HepG2 (cell line): ENCODE results near the gene DCPS. TPM values are rescaled to one million over a fixed set of nuclear protein-coding genes. Genes with fewer than 3 reads are reported as not detected.

ENCODE experiments used
- CCDC6 ChIP-seq: sonication (generic); formaldehyde crosslinking; IDR thresholded peaks from 2 replicates; pipeline ENCODE4 v1.8.1; 2022; ENCODE audit warnings: mild to moderate bottlenecking, missing genetic modification reagents, moderate library complexity
- HNF4G ChIP-seq, 2 experiments: sonication (generic) in 1 of 2; formaldehyde crosslinking in 1 of 2; IDR thresholded peaks; 2 replicates each; pipeline versions ENCODE4 v1.4.0 to v1.6.1; 2011 to 2020; ENCODE audit warnings: borderline replicate concordance in 2 of 2, low read depth in 2 of 2, mild to moderate bottlenecking in 2 of 2, low read length in 1 of 2, missing genetic modification reagents in 1 of 2, moderate library complexity in 1 of 2
- MYC ChIP-seq: sonication (generic); formaldehyde crosslinking; IDR thresholded peaks from 2 replicates; pipeline ENCODE4 v1.9.0; 2021; ENCODE audit warnings: missing genetic modification reagents, borderline replicate concordance
- NFATC3 ChIP-seq: sonication (generic); formaldehyde crosslinking; IDR thresholded peaks from 2 replicates; pipeline ENCODE4 v1.5.1; 2020; ENCODE audit warnings: mild to moderate bottlenecking, missing genetic modification reagents
- POLR2AphosphoS2 ChIP-seq: IDR thresholded peaks from 2 replicates; pipeline ENCODE4 v1.6.1; 2011; ENCODE audit warnings: low read depth, low read length, improper control_type of control experiment
- SOX6 ChIP-seq, 2 experiments: fragments of 450-650 bp in 1 of 2; sonication (generic) in 1 of 2; formaldehyde crosslinking in 1 of 2; IDR thresholded peaks; 2 replicates each; pipeline versions ENCODE4 v1.4.0 to v1.6.1; 2017 to 2020; ENCODE audit warnings: antibody characterized with exemption in 1 of 2, mild to moderate bottlenecking in 1 of 2, missing genetic modification reagents in 1 of 2
- SRY ChIP-seq: sonication (generic); formaldehyde crosslinking; IDR thresholded peaks from 2 replicates; pipeline ENCODE4 v1.8.0; 2022; ENCODE audit warnings: mild to moderate bottlenecking, missing genetic modification reagents
- ZNF33A ChIP-seq: sonication (generic); formaldehyde crosslinking; IDR thresholded peaks from 2 replicates; pipeline ENCODE4 v1.5.1; 2020; ENCODE audit warnings: missing genetic modification reagents, mild to moderate bottlenecking, moderate library complexity, borderline replicate concordance
- ZNF678 ChIP-seq: sonication (generic); formaldehyde crosslinking; IDR thresholded peaks from 2 replicates; pipeline ENCODE4 v1.4.0; 2020; ENCODE audit warnings: mild to moderate bottlenecking, missing genetic modification reagents
- ZNF749 ChIP-seq: sonication (generic); formaldehyde crosslinking; IDR thresholded peaks from 2 replicates; pipeline ENCODE4 v1.8.0; 2022; ENCODE audit warnings: mild to moderate bottlenecking, missing genetic modification reagents, moderate library complexity, borderline replicate concordance
- polyA plus RNA-seq, 8 experiments: library from polyadenylated mRNA; depleted of rRNA in 3 of 8; stranded (reverse) in 7 of 8; unstranded in 1 of 8; fragments of >200 nt; fragmentation: Illumina TruSeq in 4 of 8; extraction: Trizol in 4 of 8; gene quantifications; 2 replicates each; pipeline versions ENCODE4 v1.2.1 to v1.2.3, GENCODE V29; 2011 to 2016; ENCODE audit warnings: low read depth in 4 of 8, missing spikeins in 1 of 8, mixed read lengths in 1 of 8; ENCODE audit not compliant: insufficient read depth in 1 of 8
- total RNA-seq, 5 experiments: library from RNA; depleted of rRNA; stranded (reverse); fragments of >200 nt; fragmentation: Illumina TruSeq; extraction: Trizol; gene quantifications; 2 replicates each; pipeline ENCODE4 v1.2.3, GENCODE V29; 2016; ENCODE audit warnings: low read depth in 1 of 5
- TF ChIP-seq, protein P1 (sequence below): sonication (generic); formaldehyde crosslinking; IDR thresholded peaks from 2 replicates; pipeline ENCODE4 v1.4.0; 2020; ENCODE audit warnings: missing genetic modification reagents
- TF ChIP-seq, protein P2 (sequence below): sonication (generic); formaldehyde crosslinking; IDR thresholded peaks from 2 replicates; pipeline ENCODE4 v1.4.0; 2020; ENCODE audit warnings: missing genetic modification reagents

DCPS gene
- total and polyA plus RNA-seq, 2 of the 13 experiments (the other 11 are each of a cell fraction or from before 2014, with no cell fraction given): 21.9 to 22.5 TPM

DNA sequence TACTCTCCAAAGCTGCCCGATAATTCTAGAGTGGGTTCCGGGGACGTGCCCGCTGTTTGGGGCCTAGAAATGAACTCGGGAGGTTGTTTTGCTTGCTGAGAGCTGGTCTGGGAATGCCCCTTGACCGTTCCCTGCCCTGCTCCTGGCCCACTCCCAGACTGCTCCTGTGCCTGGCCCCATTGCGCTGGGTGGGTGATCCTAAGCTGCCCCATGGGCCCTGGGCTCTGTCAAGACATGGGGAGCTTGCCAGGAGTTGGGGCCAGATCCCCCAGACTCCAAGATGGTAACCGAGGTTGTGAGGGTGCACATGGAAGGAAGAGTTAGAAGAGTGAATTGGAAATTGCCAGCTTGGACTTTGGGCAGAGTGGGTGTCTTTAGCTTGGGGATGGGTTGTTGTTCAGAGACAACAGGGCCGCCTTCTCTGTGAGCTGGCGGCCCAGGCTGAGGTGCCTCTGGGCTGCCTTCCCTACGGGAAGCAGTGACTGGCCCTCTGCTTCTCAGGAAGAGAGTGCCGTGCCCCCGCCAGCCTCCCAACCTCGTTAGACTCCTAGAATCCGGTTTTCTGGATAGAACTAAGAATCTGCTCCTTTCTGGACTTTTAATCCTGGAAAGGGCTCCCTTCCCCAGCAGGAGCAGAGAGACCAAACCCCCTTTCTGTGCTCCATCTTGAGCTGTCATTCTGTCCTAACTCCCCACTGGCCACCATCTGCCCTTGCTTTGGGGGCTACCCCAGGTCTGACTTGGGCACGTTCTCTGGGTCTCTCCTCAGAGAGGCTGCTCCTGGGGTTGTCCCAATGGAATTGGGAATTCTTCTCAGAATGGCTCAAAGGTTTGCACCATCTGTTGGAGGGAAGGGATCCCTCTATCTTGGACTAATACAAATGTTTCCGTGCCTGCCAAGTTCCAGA lies 53.4 kb downstream of the DCPS start (continued):
- TF ChIP-seq SOX6 (IDR thresholded peaks at IDR 0.05) (no peak), SOX6 (CRISPR knock-in tag; IDR thresholded peaks at IDR 0.05) (no peak), POLR2AphosphoS2 (no peak), ZNF678 (CRISPR knock-in tag) (no peak), HNF4G (IDR thresholded peaks at IDR 0.05; ENCODE audit: borderline replicate concordance, low read depth, low read length) (no peak), HNF4G (CRISPR knock-in tag; IDR thresholded peaks at IDR 0.05; ENCODE audit: borderline replicate concordance, low read depth) (no peak), ZNF33A (0 out of 2 replicates have a peak, but pooled peaks have one; percentile 44), ZNF749 (CRISPR knock-in tag) (0 out of 2 replicates have a peak, but pooled peaks have one; percentile 29), NFATC3 (CRISPR knock-in tag) (no peak), CCDC6 (peak; percentile 45), SRY (no peak), MYC (peak; percentile 22; the same call in 1 of the 2 replicates)
- TF ChIP-seq, protein P1, sequence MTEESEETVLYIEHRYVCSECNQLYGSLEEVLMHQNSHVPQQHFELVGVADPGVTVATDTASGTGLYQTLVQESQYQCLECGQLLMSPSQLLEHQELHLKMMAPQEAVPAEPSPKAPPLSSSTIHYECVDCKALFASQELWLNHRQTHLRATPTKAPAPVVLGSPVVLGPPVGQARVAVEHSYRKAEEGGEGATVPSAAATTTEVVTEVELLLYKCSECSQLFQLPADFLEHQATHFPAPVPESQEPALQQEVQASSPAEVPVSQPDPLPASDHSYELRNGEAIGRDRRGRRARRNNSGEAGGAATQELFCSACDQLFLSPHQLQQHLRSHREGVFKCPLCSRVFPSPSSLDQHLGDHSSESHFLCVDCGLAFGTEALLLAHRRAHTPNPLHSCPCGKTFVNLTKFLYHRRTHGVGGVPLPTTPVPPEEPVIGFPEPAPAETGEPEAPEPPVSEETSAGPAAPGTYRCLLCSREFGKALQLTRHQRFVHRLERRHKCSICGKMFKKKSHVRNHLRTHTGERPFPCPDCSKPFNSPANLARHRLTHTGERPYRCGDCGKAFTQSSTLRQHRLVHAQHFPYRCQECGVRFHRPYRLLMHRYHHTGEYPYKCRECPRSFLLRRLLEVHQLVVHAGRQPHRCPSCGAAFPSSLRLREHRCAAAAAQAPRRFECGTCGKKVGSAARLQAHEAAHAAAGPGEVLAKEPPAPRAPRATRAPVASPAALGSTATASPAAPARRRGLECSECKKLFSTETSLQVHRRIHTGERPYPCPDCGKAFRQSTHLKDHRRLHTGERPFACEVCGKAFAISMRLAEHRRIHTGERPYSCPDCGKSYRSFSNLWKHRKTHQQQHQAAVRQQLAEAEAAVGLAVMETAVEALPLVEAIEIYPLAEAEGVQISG (CRISPR knock-in tag): 0 out of 2 replicates have a peak, but pooled peaks have one; percentile 15
- TF ChIP-seq, protein P2, sequence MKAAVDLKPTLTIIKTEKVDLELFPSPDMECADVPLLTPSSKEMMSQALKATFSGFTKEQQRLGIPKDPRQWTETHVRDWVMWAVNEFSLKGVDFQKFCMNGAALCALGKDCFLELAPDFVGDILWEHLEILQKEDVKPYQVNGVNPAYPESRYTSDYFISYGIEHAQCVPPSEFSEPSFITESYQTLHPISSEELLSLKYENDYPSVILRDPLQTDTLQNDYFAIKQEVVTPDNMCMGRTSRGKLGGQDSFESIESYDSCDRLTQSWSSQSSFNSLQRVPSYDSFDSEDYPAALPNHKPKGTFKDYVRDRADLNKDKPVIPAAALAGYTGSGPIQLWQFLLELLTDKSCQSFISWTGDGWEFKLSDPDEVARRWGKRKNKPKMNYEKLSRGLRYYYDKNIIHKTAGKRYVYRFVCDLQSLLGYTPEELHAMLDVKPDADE: 0 out of 2 replicates have a peak, but pooled peaks have one; percentile 41
